Chondrocyte (in vitro differentiated cells): ENCODE measurements around the gene TMEM8B. TPM values are rescaled to one million over a fixed set of nuclear protein-coding genes. Genes with fewer than 3 reads are reported as not detected.

Experiments
- DNase-seq: peaks from one replicate; pipeline ENCODE4 v3.0.0; 2021; ENCODE audit warnings: mixed read lengths, low spot score
- H3K27ac Mint-ChIP-seq: one replicate; pipeline ENCODE4 v1.8.0; 2021; ENCODE audit warnings: mild to moderate bottlenecking, moderate library complexity, mixed read lengths; ENCODE audit not compliant: unreplicated experiment
- H3K27me3 Mint-ChIP-seq: 2 replicates; pipeline ENCODE4 v1.8.0; 2021; ENCODE audit warnings: low read depth, mixed read lengths
- H3K36me3 Mint-ChIP-seq: 2 replicates; pipeline ENCODE4 v1.8.0; 2021; ENCODE audit warnings: low read depth, mixed read lengths
- H3K4me1 Mint-ChIP-seq: 2 replicates; pipeline ENCODE4 v1.8.0; 2021; ENCODE audit warnings: low read depth, mild to moderate bottlenecking, mixed read lengths
- H3K4me3 Mint-ChIP-seq: one replicate; pipeline ENCODE4 v1.8.0; 2021; ENCODE audit warnings: mild to moderate bottlenecking, moderate library complexity, mixed read lengths; ENCODE audit not compliant: unreplicated experiment
- H3K9me3 Mint-ChIP-seq: 2 replicates; pipeline ENCODE4 v1.8.0; 2021; ENCODE audit warnings: low read depth, mixed read lengths
- total RNA-seq: library from RNA; stranded (reverse); gene quantifications from 3 replicates; pipeline ENCODE4 v1.2.1, GENCODE V29; 2021
- TF ChIP-seq, protein P1 (sequence below): fragments of 200-600 bp; sonication (generic); IDR thresholded peaks from 2 replicates; pipeline ENCODE4 v1.5.0; 2021; ENCODE audit warnings: antibody characterized with exemption, mild to moderate bottlenecking, moderate library complexity

Gene TMEM8B
- total RNA-seq, 1 donor from 2014 or later: 18.2 TPM

DNA sequence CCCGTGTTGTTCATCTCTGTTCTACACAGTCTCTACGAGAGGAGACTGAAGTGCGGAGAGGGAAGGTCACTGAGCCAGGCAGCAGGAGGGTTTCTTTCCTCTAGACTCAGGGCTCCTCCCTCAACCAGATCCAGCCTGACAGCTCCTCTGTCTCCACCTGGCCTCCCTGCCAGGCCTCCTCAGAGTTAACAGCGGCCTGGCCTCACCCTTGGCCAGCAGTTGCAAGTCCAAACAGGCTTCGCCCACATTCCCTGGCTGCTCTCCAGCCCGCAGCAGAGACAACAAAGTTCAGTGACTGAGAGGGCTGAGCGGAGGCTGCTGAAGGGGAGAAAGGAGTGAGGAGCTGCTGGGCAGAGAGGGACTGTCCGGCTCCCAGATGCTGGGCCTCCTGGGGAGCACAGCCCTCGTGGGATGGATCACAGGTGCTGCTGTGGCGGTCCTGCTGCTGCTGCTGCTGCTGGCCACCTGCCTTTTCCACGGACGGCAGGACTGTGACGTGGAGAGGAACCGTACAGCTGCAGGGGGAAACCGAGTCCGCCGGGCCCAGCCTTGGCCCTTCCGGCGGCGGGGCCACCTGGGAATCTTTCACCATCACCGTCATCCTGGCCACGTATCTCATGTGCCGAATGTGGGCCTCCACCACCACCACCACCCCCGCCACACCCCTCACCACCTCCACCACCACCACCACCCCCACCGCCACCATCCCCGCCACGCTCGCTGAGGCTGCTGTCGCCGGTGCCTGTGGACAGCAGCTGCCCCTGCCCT, 77.1 kb downstream of the TMEM8B start, which contains the start of gene HRCT1:
Gene HRCT1, plus strand, starts transcription at position 291 of the 768 bp plus-strand sequence. Its CDS starts 86 bp downstream, at position 377.
- H3K27me3 Mint-ChIP-seq: no peaks in the 10 kb centered on the region
- H3K36me3 Mint-ChIP-seq: no peaks in the 10 kb centered on the region
- DNase-seq: peak; percentile 98
- H3K27ac Mint-ChIP-seq: peak within 1 kb of the TSS; percentile 97
- peaks cover 79% of the 10 kb centered on the region for H3K4me1 Mint-ChIP-seq
- TF ChIP-seq, protein P1, sequence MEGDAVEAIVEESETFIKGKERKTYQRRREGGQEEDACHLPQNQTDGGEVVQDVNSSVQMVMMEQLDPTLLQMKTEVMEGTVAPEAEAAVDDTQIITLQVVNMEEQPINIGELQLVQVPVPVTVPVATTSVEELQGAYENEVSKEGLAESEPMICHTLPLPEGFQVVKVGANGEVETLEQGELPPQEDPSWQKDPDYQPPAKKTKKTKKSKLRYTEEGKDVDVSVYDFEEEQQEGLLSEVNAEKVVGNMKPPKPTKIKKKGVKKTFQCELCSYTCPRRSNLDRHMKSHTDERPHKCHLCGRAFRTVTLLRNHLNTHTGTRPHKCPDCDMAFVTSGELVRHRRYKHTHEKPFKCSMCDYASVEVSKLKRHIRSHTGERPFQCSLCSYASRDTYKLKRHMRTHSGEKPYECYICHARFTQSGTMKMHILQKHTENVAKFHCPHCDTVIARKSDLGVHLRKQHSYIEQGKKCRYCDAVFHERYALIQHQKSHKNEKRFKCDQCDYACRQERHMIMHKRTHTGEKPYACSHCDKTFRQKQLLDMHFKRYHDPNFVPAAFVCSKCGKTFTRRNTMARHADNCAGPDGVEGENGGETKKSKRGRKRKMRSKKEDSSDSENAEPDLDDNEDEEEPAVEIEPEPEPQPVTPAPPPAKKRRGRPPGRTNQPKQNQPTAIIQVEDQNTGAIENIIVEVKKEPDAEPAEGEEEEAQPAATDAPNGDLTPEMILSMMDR: no peak
- H3K4me3 Mint-ChIP-seq: peak within 1 kb of the TSS; percentile 58
- no peaks in the 10 kb centered on the region for H3K9me3 Mint-ChIP-seq

DNA sequence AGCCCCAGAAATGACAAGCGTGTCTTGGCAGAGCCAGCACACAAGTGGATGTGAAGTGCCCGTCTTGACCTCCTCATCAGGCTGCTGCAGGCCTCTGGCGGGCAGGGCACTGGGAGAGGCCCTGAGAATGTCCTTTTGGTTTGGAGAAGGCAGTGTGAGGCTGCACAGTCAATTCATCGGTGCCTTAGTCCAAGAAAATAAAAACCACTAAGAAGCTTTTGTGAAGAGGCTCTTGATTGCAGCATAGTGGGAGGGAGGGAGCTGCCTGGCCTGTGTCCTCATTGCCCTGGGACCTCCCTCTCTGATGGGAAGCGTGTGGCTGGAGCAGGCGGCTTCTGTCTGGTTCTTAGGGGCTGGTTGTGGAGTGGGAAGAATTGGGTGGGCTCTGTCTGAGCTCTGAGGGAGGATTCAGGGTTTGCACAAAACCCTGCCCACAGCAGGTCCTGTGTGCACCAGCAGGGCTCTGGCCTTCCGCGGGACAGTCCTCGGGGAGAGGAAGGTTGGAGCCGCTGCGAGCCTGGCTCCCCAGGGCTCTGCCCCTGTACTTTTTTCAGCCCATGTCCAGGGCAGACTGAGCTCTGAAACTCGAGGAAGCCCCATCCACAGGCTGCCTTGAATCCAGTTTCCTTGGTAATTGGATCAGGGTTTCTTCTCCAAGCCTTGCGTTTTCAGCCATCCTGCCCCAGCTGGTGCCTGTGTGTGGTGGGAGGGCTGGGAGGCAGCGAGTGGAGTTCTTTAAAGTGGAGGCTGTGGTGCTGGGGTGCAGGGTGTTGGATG, 78.1 kb downstream of the TMEM8B start:
- H3K27ac Mint-ChIP-seq: peak overlapping the region; percentile 97
- TF ChIP-seq, protein P1: no peak
- peaks cover 88% of the 10 kb centered on the region for H3K4me1 Mint-ChIP-seq
- no peaks in the 10 kb centered on the region for H3K36me3 Mint-ChIP-seq
- H3K4me3 Mint-ChIP-seq: peak overlapping the region; percentile 60
- no peaks in the 10 kb centered on the region for H3K27me3 Mint-ChIP-seq
- H3K9me3 Mint-ChIP-seq: no peaks in the 10 kb centered on the region
- no peak for DNase-seq

DNA sequence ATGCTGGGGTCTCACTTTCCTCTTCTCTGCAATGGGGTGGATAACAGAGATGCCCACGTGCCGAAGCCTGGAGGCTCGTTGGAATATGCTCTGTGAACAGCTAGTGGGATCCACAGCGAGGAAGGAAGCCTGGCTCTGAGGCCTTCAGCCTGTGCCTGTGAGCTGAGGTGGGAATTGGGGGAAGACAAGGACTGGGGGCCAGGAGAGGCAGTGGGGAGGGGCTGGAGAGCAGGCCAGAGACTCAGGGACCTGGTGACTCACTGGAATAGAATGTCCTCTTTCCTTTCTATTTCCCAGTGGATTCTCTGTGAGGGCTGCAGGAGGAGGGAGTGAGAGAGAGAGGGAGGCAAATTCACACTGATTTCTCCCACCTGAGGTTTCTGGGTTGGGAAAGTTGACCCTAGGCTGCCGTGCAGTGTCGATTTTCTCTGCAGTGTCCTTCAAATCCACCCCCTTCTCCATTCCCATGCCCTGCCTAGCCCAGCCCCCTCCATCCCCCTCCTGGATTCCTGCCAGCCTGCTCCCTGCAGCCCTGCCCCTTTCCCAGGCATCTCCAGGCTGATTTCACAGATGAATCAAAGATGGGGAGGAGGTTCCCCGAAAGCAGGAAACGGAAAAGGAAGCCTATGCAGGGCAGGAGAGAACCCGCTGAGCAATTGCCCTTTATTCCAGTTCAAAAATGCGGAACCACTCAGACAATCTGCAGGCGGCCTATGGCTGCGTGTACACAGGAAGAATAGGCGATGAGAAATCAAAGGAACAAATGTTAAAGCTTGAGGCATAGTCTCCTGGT, 78.9 kb downstream of the TMEM8B start:
- TF ChIP-seq, protein P1: no peak
- Mint-ChIP-seq H3K27me3 (no peaks in the 10 kb centered on the region), H3K27ac (peak overlapping the region; percentile 97), H3K9me3 (no peaks in the 10 kb centered on the region), H3K36me3 (no peaks in the 10 kb centered on the region), H3K4me1 (peaks cover 86% of the 10 kb centered on the region), H3K4me3 (peak overlapping the region; percentile 60)
- DNase-seq: no peak

DNA sequence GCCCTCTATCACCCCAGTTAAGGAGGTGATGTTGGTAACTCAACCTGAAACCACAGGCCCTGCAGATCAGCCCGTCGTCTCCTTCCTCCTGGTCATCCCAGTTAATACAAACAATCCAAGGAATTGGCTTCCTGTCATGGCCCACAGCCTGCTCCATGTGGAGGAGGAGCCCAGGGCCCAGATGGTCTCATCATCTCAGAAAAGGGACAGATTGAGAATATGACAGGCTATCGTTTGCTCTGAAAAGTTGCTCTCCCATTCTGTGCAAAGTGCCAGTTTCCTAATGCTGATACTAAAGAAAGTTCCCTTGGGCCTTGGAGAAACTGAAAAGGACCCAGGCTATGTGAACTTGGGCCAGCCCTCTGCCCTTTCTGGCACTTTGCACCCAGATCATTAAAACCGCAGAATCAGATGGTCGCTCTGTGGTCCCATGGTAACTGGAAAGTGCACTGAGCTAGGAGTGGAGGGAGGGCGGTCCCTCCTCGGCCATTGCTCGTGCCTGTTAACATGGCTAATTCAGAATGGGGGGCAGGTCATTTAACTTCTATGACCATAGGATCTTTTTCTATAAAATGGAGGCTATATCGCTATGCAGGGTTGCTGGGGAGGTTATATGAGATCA, 79.6 kb downstream of the TMEM8B start:
- no peaks in the 10 kb centered on the region for H3K9me3 Mint-ChIP-seq
- no peaks in the 10 kb centered on the region for H3K27me3 Mint-ChIP-seq
- TF ChIP-seq, protein P1: no peak
- peaks cover 81% of the 10 kb centered on the region for H3K4me1 Mint-ChIP-seq
- DNase-seq: no peak
- H3K4me3 Mint-ChIP-seq: peak overlapping the region; percentile 60
- no peaks in the 10 kb centered on the region for H3K36me3 Mint-ChIP-seq
- H3K27ac Mint-ChIP-seq: peak overlapping the region; percentile 97
